ENCODE results near the gene MTG2.

The MTG2 gene

DNA sequence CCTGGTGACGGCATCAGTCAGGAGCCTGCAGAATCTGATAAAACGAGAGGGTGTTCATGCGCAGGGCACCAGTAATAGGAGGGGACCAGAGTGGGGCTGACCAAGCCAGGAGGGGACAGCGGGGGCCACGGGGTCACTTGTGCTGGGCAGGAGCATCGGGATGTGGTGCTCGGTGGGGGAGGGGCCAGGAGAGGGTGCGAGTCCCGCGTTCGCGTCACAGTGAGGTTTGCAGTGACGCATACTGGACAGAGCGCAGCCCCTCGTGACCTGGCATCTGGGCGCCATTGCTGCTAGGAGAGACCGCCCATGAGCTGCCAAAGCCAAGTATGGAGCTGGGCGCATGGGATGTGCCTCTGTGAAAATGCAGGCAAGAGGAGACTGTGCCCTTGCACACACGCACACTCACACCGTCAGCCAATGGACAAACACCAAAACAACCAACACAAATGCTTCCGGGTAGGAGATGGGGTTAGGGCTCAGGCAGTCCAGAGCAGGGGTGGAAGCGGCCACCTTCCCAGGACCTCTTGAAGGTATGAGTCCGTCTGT, 13.9 kb upstream of the MTG2 start:
- Histone ChIP-seq H3K9me3 (ENCODE audit: control insufficient read depth, insufficient read depth, low read length) (no peaks in the 10 kb centered on the region), H3K27me3 (ENCODE audit: control insufficient read depth, low read length) (no peaks in the 10 kb centered on the region), H4K20me1 (ENCODE audit: control insufficient read depth, insufficient read depth, low read depth, low read length) (no peaks in the 10 kb centered on the region), H3K4me1 (ENCODE audit: control insufficient read depth, low read length) (no peaks in the 10 kb centered on the region), H3F3A (ENCODE audit: control insufficient read depth, insufficient read depth) (no peaks in the 10 kb centered on the region), H3K4me3 (ENCODE audit: low read length) (no peak overlapping the region), H3K9me2 (replicated peaks; ENCODE audit: control insufficient read depth, low read length) (no peaks in the 10 kb centered on the region), H3K27ac (ENCODE audit: low read depth, low read length) (no peak overlapping the region), H3K4me2 (ENCODE audit: low read length) (no peak overlapping the region), H3K36me3 (ENCODE audit: control insufficient read depth, low read length) (peaks cover 21% of the 10 kb centered on the region), H3K79me2 (ENCODE audit: control insufficient read depth, low read length) (no peaks in the 10 kb centered on the region)
- TF ChIP-seq CTCF (IDR thresholded peaks at IDR 0.05; ENCODE audit: low read depth, low read length, poor library complexity, severe bottlenecking), result no peak
- TF ChIP-seq EZH2phosphoT487 (IDR thresholded peaks at IDR 0.05; ENCODE audit: borderline replicate concordance, low read length), result no peak

DNA sequence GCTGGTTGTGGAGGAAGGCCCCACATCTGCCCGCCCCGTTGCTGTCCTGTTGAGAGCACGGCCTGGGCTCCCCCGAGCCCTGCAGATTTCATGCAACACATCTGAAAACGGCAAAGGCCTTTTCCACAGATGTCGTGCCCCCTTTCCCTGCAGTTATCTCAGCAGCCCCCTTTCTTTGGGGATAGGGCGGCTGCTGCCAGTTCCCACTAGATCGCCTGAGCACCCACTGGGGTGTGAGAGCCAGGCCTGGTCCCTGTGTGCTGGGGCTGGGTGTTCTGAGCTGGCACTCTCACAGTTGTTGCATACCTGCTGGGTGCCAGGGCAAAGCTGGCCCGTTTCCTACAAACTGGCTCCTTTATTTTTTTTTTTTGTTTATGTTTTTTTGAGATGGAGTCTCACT, 12.3 kb upstream of the MTG2 start:
- no peaks in the 10 kb centered on the region for H3K9me2 ChIP-seq (replicated peaks; ENCODE audit: control insufficient read depth, low read length)
- TF ChIP-seq EZH2phosphoT487 (IDR thresholded peaks at IDR 0.05; ENCODE audit: borderline replicate concordance, low read length) (no peak), CTCF (IDR thresholded peaks at IDR 0.05; ENCODE audit: low read depth, low read length, poor library complexity, severe bottlenecking) (no peak)
- no peaks in the 10 kb centered on the region for H3K4me1 ChIP-seq (ENCODE audit: control insufficient read depth, low read length)
- peaks cover 17% of the 10 kb centered on the region for H3K36me3 ChIP-seq (ENCODE audit: control insufficient read depth, low read length)
- H3K27me3 ChIP-seq (ENCODE audit: control insufficient read depth, low read length), result no peaks in the 10 kb centered on the region
- no peak overlapping the region for H3K4me2 ChIP-seq (ENCODE audit: low read length)
- no peaks in the 10 kb centered on the region for H3K79me2 ChIP-seq (ENCODE audit: control insufficient read depth, low read length)
- H3K4me3 ChIP-seq (ENCODE audit: low read length), result no peak overlapping the region
- no peaks in the 10 kb centered on the region for H4K20me1 ChIP-seq (ENCODE audit: control insufficient read depth, insufficient read depth, low read depth, low read length)
- no peaks in the 10 kb centered on the region for H3F3A ChIP-seq (ENCODE audit: control insufficient read depth, insufficient read depth)
- no peak overlapping the region for H3K27ac ChIP-seq (ENCODE audit: low read depth, low read length)
- no peaks in the 10 kb centered on the region for H3K9me3 ChIP-seq (ENCODE audit: control insufficient read depth, insufficient read depth, low read length)

DNA sequence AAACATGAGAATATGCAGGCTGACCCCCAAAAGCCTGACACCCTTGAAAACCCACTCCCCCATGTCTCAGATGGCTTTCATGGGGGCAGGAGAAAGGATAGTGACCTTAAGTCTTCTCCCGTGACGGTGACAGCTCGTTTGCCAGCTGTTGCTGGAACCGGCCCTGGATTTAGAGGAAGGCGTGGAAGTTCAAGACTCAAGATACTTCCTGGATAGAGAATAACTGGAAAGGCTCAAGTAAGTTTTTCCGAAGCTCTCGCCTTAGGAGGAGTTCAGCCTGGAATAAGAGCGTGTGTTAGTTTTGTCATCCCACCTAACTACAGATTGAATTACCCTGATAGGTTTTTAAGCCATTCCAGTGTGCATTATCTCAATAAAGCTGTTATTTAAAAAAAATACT, 11.6 kb upstream of the MTG2 start:
- Histone ChIP-seq H3K27me3 (ENCODE audit: control insufficient read depth, low read length) (no peaks in the 10 kb centered on the region), H3K27ac (ENCODE audit: low read depth, low read length) (no peak overlapping the region), H3K4me3 (ENCODE audit: low read length) (no peak overlapping the region), H4K20me1 (ENCODE audit: control insufficient read depth, insufficient read depth, low read depth, low read length) (no peaks in the 10 kb centered on the region), H3K36me3 (ENCODE audit: control insufficient read depth, low read length) (peaks cover 10% of the 10 kb centered on the region), H3K79me2 (ENCODE audit: control insufficient read depth, low read length) (no peaks in the 10 kb centered on the region), H3K9me2 (replicated peaks; ENCODE audit: control insufficient read depth, low read length) (no peaks in the 10 kb centered on the region), H3F3A (ENCODE audit: control insufficient read depth, insufficient read depth) (no peaks in the 10 kb centered on the region), H3K9me3 (ENCODE audit: control insufficient read depth, insufficient read depth, low read length) (no peaks in the 10 kb centered on the region), H3K4me1 (ENCODE audit: control insufficient read depth, low read length) (no peaks in the 10 kb centered on the region), H3K4me2 (ENCODE audit: low read length) (no peak overlapping the region)
- TF ChIP-seq CTCF (IDR thresholded peaks at IDR 0.05; ENCODE audit: low read depth, low read length, poor library complexity, severe bottlenecking), result no peak
- TF ChIP-seq EZH2phosphoT487 (IDR thresholded peaks at IDR 0.05; ENCODE audit: borderline replicate concordance, low read length), result no peak
